Gastroesophageal sphincter (tissue), 4 donors: ENCODE data around the gene PDIA5. TPM values are rescaled to one million over a fixed set of nuclear protein-coding genes. Genes with fewer than 3 reads are reported as not detected.

Experiments
- ATAC-seq: fragments of 150-250 bp; one replicate; pipeline ENCODE4 v1.9.1; 2016; ENCODE audit warnings: mild to moderate bottlenecking, moderate library complexity
- H3K27ac ChIP-seq, 4 donors: fragments of 200-600 bp; sonication (generic) in 3 of 4; 1 replicate in 3 of 4; 2 replicates in 1 of 4; pipeline ENCODE4 v1.5.1; 2016 to 2019
- H3K27me3 ChIP-seq: fragments of 200-600 bp; sonication (generic); one replicate; pipeline ENCODE4 v1.5.1; 2019
- H3K36me3 ChIP-seq, 2 donors: fragments of 200-600 bp; sonication (generic); one replicate each; pipeline ENCODE4 v1.5.1; 2019; ENCODE audit warnings: control low read depth in 1 of 2
- H3K4me1 ChIP-seq, 3 donors: fragments of 200-600 bp; sonication (generic); 1 replicate in 2 of 3; 2 replicates in 1 of 3; pipeline ENCODE4 v1.5.1; 2016 to 2019; ENCODE audit warnings: control low read depth in 2 of 3
- H3K4me3 ChIP-seq, 2 donors: fragments of 200-600 bp; sonication (generic); one replicate each; pipeline ENCODE4 v1.5.1; 2019; ENCODE audit warnings: mild to moderate bottlenecking in 1 of 2, moderate library complexity in 1 of 2
- H3K9me3 ChIP-seq, 3 donors: fragments of 200-600 bp; sonication (generic); one replicate each; pipeline ENCODE4 v1.5.1; 2017 to 2019; ENCODE audit warnings: control low read depth in 2 of 3
- EP300 ChIP-seq: sonication (generic); formaldehyde crosslinking; IDR thresholded peaks from one replicate; pipeline ENCODE4 v1.6.1; 2017; ENCODE audit warnings: antibody characterized with exemption, mild to moderate bottlenecking
- POLR2A ChIP-seq, 2 donors: fragments of 450-650 bp; IDR thresholded peaks; one replicate each; pipeline ENCODE4 v1.6.1; 2017; ENCODE audit warnings: antibody characterized with exemption in 2 of 2, mild to moderate bottlenecking in 2 of 2, moderate library complexity in 1 of 2
- POLR2AphosphoS5 ChIP-seq: sonication (generic); formaldehyde crosslinking; IDR thresholded peaks from one replicate; pipeline ENCODE4 v1.6.1; 2017; ENCODE audit warnings: antibody characterized with exemption
- WGBS, 2 donors: methylation state at CpG; one replicate each; pipeline ENCODE4 v1.1.5; 2018; ENCODE audit warnings: low coverage in 1 of 2; 5-methylcytosine and 5-hydroxymethylcytosine counted together
- total RNA-seq, 4 donors: library from RNA; depleted of rRNA; stranded (reverse); fragments of >200 nt; gene quantifications; one replicate each; pipeline ENCODE4 v1.1.0, GENCODE V29; 2016
- TF ChIP-seq, protein P1 (sequence below), 4 experiments: fragments of 200-600 bp in 2 of 4; fragments of 450-650 bp in 2 of 4; sonication (generic) in 1 of 4; IDR thresholded peaks; one replicate each; pipeline ENCODE4 v1.5.1; 2017 to 2019; ENCODE audit warnings: antibody characterized with exemption in 4 of 4, mild to moderate bottlenecking in 2 of 4, moderate library complexity in 2 of 4

Gene PDIA5
- total RNA-seq, 4 donors from 2014 or later: 9.0 to 19.8 (median 16.9) TPM

DNA sequence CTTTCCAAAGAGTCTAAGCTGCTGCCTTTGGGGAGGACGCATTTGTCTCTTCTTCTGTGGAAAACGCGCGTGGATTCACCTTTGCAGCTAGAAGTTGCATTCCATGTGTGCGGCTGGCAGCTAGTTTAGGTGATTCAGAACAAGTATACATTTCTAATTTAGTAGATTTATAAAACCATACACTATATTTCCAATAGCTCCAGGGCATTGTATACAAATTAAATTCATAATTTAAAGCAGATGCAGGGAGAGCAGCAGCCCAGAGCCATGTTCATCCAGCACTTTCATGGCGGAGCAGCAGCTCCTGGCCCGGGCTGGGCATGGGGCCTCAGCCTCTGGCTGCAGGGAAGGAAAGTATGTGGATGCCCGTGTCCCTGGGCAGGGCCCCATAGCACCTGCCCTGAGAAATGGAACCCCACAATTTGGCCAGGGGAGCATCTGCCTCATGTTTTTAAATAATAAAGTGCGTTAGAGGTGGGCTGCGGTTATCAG, 92.1 kb downstream of the PDIA5 start:
- Histone ChIP-seq H3K9me3 (no peaks in the 10 kb centered on the region), H3K4me3 (no peak overlapping the region), H3K27ac (no peak overlapping the region), H3K27me3 (no peaks in the 10 kb centered on the region), H3K4me1 (no peaks in the 10 kb centered on the region), H3K36me3 (peaks cover 0 to 100% of the 10 kb centered on the region in 2 donors)
- 92% methylated on average over 8 to 10 of the region's 10 CpGs for WGBS, 2 donors
- no peak for ATAC-seq
- no peak for TF ChIP-seq POLR2A (IDR thresholded peaks at IDR 0.05)
- TF ChIP-seq, protein P1, sequence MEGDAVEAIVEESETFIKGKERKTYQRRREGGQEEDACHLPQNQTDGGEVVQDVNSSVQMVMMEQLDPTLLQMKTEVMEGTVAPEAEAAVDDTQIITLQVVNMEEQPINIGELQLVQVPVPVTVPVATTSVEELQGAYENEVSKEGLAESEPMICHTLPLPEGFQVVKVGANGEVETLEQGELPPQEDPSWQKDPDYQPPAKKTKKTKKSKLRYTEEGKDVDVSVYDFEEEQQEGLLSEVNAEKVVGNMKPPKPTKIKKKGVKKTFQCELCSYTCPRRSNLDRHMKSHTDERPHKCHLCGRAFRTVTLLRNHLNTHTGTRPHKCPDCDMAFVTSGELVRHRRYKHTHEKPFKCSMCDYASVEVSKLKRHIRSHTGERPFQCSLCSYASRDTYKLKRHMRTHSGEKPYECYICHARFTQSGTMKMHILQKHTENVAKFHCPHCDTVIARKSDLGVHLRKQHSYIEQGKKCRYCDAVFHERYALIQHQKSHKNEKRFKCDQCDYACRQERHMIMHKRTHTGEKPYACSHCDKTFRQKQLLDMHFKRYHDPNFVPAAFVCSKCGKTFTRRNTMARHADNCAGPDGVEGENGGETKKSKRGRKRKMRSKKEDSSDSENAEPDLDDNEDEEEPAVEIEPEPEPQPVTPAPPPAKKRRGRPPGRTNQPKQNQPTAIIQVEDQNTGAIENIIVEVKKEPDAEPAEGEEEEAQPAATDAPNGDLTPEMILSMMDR (IDR thresholded peaks at IDR 0.05): no peak
- TF ChIP-seq POLR2AphosphoS5: no peak
- no peak for TF ChIP-seq EP300

DNA sequence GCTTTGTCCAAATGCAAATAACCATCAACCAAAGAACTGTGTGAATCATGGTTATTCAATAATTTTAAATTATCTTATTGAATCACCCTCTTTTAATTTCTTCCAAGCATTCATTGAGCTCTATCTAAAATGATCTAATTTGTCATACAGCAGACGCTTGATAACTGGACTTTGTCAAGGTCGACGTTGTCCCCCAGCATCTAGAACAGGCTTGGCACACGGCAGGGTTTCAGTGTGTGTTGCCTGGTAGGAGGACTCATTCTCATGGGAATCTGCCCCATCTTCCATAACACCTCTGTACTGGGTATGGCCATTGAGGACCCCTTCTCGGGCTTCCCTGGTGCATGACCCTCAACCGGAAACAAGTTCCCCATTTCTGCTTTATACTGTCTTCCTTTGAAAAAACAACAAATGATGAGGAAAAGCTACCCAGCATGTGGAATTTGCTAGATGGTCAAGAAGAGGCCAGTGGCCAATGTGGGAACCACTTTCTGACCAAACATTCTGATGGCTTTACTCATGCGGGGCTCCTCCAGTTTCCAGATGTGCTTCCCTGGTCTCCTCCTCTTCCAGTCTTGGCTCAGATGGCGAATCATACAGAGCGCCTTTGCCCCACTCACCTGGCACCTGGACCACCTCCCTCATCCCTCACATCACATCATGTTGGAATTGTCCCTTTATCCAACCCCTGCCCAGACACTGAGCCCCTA, 93.3 kb downstream of the PDIA5 start:
- H3K27ac ChIP-seq: no peak overlapping the region
- no peaks in the 10 kb centered on the region for H3K4me1 ChIP-seq
- 68 to 88% methylated on average over 7 of the region's 9 CpGs for WGBS, 2 donors
- no peaks in the 10 kb centered on the region for H3K9me3 ChIP-seq
- H3K4me3 ChIP-seq: no peak overlapping the region
- peaks cover 0 to 100% of the 10 kb centered on the region in 2 donors for H3K36me3 ChIP-seq
- TF ChIP-seq POLR2AphosphoS5 (no peak), POLR2A (IDR thresholded peaks at IDR 0.05) (no peak), EP300 (no peak)
- TF ChIP-seq, protein P1 (IDR thresholded peaks at IDR 0.05): no peak
- no peak for ATAC-seq
- no peaks in the 10 kb centered on the region for H3K27me3 ChIP-seq

DNA sequence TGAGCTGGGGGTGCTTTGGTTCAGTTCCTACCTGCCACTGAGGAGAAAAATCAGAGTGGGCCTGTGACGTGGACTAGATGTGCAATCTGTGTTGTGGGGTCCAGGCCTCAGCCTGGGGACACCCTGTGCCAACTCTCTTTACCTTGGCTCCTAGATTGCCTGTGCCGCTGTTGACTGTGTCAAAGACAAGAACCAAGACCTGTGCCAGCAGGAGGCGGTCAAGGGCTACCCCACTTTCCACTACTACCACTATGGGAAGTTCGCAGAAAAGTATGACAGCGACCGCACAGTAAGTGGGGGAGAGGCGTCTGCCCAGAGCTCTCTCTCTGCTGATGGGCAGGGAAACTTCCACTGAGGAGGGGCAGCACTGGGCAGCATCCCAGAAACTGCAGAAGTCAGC, 94.3 kb downstream of the PDIA5 start:
- H3K27ac ChIP-seq: no peak overlapping the region
- H3K36me3 ChIP-seq: peaks cover 0 to 92% of the 10 kb centered on the region in 2 donors
- no peaks in the 10 kb centered on the region for H3K9me3 ChIP-seq
- H3K4me1 ChIP-seq: no peaks in the 10 kb centered on the region
- no peak overlapping the region for H3K4me3 ChIP-seq
- WGBS, 2 donors: no CpG with 5 or more reads among the region's 7 CpGs
- ATAC-seq: no peak
- no peak for TF ChIP-seq EP300
- no peak for TF ChIP-seq POLR2AphosphoS5
- TF ChIP-seq, protein P1 (IDR thresholded peaks at IDR 0.05): no peak
- TF ChIP-seq POLR2A (IDR thresholded peaks at IDR 0.05): no peak
- no peaks in the 10 kb centered on the region for H3K27me3 ChIP-seq

DNA sequence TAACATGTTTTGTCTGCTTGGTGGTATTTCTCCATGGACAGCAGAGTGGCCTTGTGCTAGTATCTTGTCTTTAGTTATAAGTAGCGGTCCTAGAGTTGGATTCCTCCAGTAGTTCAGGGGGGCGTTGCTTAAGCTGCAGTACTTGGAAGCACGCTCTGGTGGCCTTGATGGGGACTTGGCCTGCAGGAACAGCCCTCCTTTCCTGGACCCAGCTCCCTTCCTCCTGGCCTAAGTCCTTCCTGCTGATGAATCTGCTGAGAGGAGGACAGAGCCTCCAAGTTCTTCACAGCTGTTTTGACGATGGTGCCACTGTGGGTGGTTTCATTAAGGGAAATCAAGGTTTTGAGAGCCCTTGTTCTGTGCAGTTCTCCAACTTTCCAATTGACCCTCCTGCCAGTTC, 96.3 kb downstream of the PDIA5 start:
- Histone ChIP-seq H3K4me3 (no peak overlapping the region), H3K36me3 (peaks cover 0 to 84% of the 10 kb centered on the region in 2 donors), H3K4me1 (no peaks in the 10 kb centered on the region), H3K9me3 (no peaks in the 10 kb centered on the region), H3K27ac (no peak overlapping the region), H3K27me3 (no peaks in the 10 kb centered on the region)
- no peak for TF ChIP-seq EP300
- TF ChIP-seq POLR2AphosphoS5: no peak
- TF ChIP-seq POLR2A (IDR thresholded peaks at IDR 0.05): no peak
- TF ChIP-seq, protein P1 (IDR thresholded peaks at IDR 0.05): no peak
- no peak for ATAC-seq
- WGBS, 2 donors: 71 to 80% methylated on average over 1 of the region's 4 CpGs

DNA sequence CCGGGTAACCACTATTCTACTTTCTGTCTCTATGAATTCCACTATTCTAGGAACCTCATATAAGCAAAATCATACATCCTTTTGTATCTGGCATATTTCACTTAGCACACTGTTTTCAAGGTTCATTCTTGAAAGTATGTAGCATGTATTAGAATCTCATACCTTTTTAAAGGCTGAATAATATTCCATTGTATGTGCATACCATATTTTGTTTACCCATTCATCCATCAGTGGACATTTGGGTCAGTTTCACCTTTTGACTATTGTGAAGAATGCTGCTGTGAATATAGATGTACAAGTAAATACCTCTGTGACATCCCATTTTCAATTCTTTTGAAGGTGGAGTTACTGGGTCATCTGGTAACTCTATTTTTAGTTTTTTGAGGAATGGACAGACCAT, 98.3 kb downstream of the PDIA5 start:
- TF ChIP-seq POLR2AphosphoS5: no peak
- TF ChIP-seq POLR2A (IDR thresholded peaks at IDR 0.05): no peak
- TF ChIP-seq, protein P1 (IDR thresholded peaks at IDR 0.05): no peak
- TF ChIP-seq EP300: no peak
- no peaks in the 10 kb centered on the region for H3K9me3 ChIP-seq
- no peak overlapping the region for H3K27ac ChIP-seq
- H3K4me1 ChIP-seq: peaks cover 0 to 9% (median 0%) of the 10 kb centered on the region in 3 donors
- no peaks in the 10 kb centered on the region for H3K27me3 ChIP-seq
- peaks cover 0 to 64% of the 10 kb centered on the region in 2 donors for H3K36me3 ChIP-seq
- 93 to 100% methylated on average over 1 of the region's 1 CpG for WGBS, 2 donors
- H3K4me3 ChIP-seq: no peak overlapping the region
- ATAC-seq: no peak
